Stimulated activated CD4-positive, alpha-beta T cell treated with anti-CD3 and anti-CD28 coated beads, Interleukin-2, amount 100 ng/mL, for 24 hours (primary cell): ENCODE measurements around the gene ACER3.
"Not testable (repeated sequence)": the region's sequence is repeated elsewhere in the genome, so short reads cannot be mapped to it uniquely, and the experiment has no call there.

ENCODE experiments used
- DNase-seq, 2 donors: peaks; one replicate each; pipeline ENCODE4 v3.0.0-alpha.2; 2020

ACER3 gene

GRCh38 chr11:76860539-76861475 lies at the start of gene ACER3:
TSS of gene ACER3 (plus strand) at chr11:76860918. CDS start at chr11:76860977, 59 bp downstream.
- peak; percentile 86 to 94 for DNase-seq

GRCh38 chr11:76811259-76811658 lies 49.5 kb upstream of the ACER3 start:
- DNase-seq: no peak

- no peak for DNase-seq
These were observed 46.3 kb upstream of the ACER3 start for GRCh38 chr11:76814414-76814813.

GRCh38 chr11:76815678-76816077 lies 45.0 kb upstream of the ACER3 start:
- not testable (repeated sequence) for DNase-seq

- no peak for DNase-seq
These were observed 40.5 kb upstream of the ACER3 start for GRCh38 chr11:76820184-76820566.

GRCh38 chr11:76821396-76821795 lies 39.3 kb upstream of the ACER3 start:
- DNase-seq: not testable (repeated sequence)

- no peak for DNase-seq
These were observed 38.3 kb upstream of the ACER3 start for GRCh38 chr11:76822406-76822805.

GRCh38 chr11:76823481-76824028 lies 37.2 kb upstream of the ACER3 start:
- no peak for DNase-seq

GRCh38 chr11:76824083-76824939 lies 36.4 kb upstream of the ACER3 start:
- DNase-seq: no peak

- no peak for DNase-seq
These were observed 35.6 kb upstream of the ACER3 start for GRCh38 chr11:76824980-76825725.

- no peak for DNase-seq
These were observed 34.9 kb upstream of the ACER3 start for GRCh38 chr11:76825726-76826396.

- DNase-seq: not testable (repeated sequence)
These were observed 34.2 kb upstream of the ACER3 start for GRCh38 chr11:76826508-76826907.

GRCh38 chr11:76827005-76827404 lies 33.7 kb upstream of the ACER3 start:
- not testable (repeated sequence) for DNase-seq

GRCh38 chr11:76830639-76831327 lies 29.9 kb upstream of the ACER3 start:
- no peak for DNase-seq

GRCh38 chr11:76831686-76832310 lies 28.9 kb upstream of the ACER3 start:
- no peak for DNase-seq

- no peak for DNase-seq
These were observed 28.4 kb upstream of the ACER3 start for GRCh38 chr11:76832361-76832760.

- DNase-seq: no peak
These were observed 26.6 kb upstream of the ACER3 start for GRCh38 chr11:76834151-76834550.

GRCh38 chr11:76835036-76835435 lies 25.7 kb upstream of the ACER3 start:
- no peak for DNase-seq

GRCh38 chr11:76835928-76836612 lies 24.6 kb upstream of the ACER3 start:
- DNase-seq: no peak

GRCh38 chr11:76836613-76837291 lies 24.0 kb upstream of the ACER3 start:
- no peak for DNase-seq
